Liver (tissue), 3 donors: Measurements from ENCODE around the gene WRNIP1.

Experiments
- ATF3 ChIP-seq: IDR thresholded peaks from 2 replicates; pipeline ENCODE4 v1.6.1; 2016; ENCODE audit warnings: antibody characterized with exemption
- CTCF ChIP-seq: fragments of 150-350 bp; IDR thresholded peaks from 2 replicates; pipeline ENCODE4 v1.5.1; 2017; ENCODE audit warnings: improper control_type of control experiment, low read depth, low read length; ENCODE audit not compliant: missing input control
- EGR1 ChIP-seq, 2 donors: IDR thresholded peaks; 2 replicates each; pipeline ENCODE4 v1.6.1; 2016 to 2018; ENCODE audit warnings: antibody characterized with exemption in 2 of 2, low read depth in 2 of 2
- FOXA1 ChIP-seq: IDR thresholded peaks from 2 replicates; pipeline ENCODE4 v1.6.1; 2016; ENCODE audit warnings: antibody characterized with exemption
- FOXA2 ChIP-seq: IDR thresholded peaks from 2 replicates; pipeline ENCODE4 v1.6.1; 2016; ENCODE audit warnings: antibody characterized with exemption
- GABPA ChIP-seq, 2 donors: IDR thresholded peaks in 1 of 2; conservative IDR thresholded peaks in 1 of 2; 2 replicates each; pipeline ENCODE4 v1.6.1; 2016; ENCODE audit warnings: antibody characterized with exemption in 2 of 2, mild to moderate bottlenecking in 1 of 2, moderate library complexity in 1 of 2
- HNF4G ChIP-seq: IDR thresholded peaks from 2 replicates; pipeline ENCODE4 v1.6.1; 2016; ENCODE audit warnings: antibody characterized with exemption
- MAX ChIP-seq: IDR thresholded peaks from 2 replicates; pipeline ENCODE4 v1.6.1; 2016; ENCODE audit warnings: antibody characterized with exemption
- RAD21 ChIP-seq, 2 donors: IDR thresholded peaks; 2 replicates each; pipeline ENCODE4 v1.6.1; 2016; ENCODE audit warnings: antibody characterized with exemption in 2 of 2, mild to moderate bottlenecking in 2 of 2
- REST ChIP-seq: IDR thresholded peaks from 2 replicates; pipeline ENCODE4 v1.6.1; 2016; ENCODE audit warnings: antibody characterized with exemption, mild to moderate bottlenecking
- SP1 ChIP-seq: IDR thresholded peaks from 2 replicates; pipeline ENCODE4 v1.6.1; 2018; ENCODE audit warnings: antibody characterized with exemption, mild to moderate bottlenecking
- TAF1 ChIP-seq: conservative IDR thresholded peaks from 2 replicates; pipeline ENCODE4 v1.6.1; 2016; ENCODE audit warnings: antibody characterized with exemption, mild to moderate bottlenecking
- YY1 ChIP-seq: IDR thresholded peaks from 2 replicates; pipeline ENCODE4 v1.6.1; 2016; ENCODE audit warnings: antibody characterized with exemption, mild to moderate bottlenecking
- donor health status: healthy.
- donor health status: healthy.

- TF ChIP-seq CTCF (no peak), TAF1 (no peak), MAX (no peak), RAD21 (IDR thresholded peaks at IDR 0.05) (no peak), REST (no peak), EGR1 (IDR thresholded peaks at IDR 0.05; ENCODE audit: low read depth in 2 of 2) (no peak), FOXA1 (no peak), ATF3 (no peak), YY1 (no peak), SP1 (no peak), FOXA2 (no peak), HNF4G (no peak), GABPA (IDR thresholded peaks at IDR 0.05 in 1 of 2, conservative IDR thresholded peaks at IDR 0.05 in 1 of 2) (no peak)
Observed at GRCh38 chr6:2819978-2820377, 54.8 kb downstream of the WRNIP1 start.
